GM12801 (cell line): ENCODE data around the gene AUH.

Experiments
- CTCF ChIP-seq: IDR thresholded peaks from one replicate; pipeline ENCODE4 v1.5.1; 2011; ENCODE audit warnings: control low read depth; ENCODE audit not compliant: insufficient read length; ENCODE audit errors: extremely low read depth

The AUH gene

GRCh38 chr9:91202736-91203283 lies 158.9 kb downstream of the AUH start:
- TF ChIP-seq CTCF = no peak

GRCh38 chr9:91200692-91201336 lies 160.9 kb downstream of the AUH start:
- TF ChIP-seq CTCF = no peak

GRCh38 chr9:91199739-91200497 lies 161.8 kb downstream of the AUH start:
- no peak for TF ChIP-seq CTCF

DNA sequence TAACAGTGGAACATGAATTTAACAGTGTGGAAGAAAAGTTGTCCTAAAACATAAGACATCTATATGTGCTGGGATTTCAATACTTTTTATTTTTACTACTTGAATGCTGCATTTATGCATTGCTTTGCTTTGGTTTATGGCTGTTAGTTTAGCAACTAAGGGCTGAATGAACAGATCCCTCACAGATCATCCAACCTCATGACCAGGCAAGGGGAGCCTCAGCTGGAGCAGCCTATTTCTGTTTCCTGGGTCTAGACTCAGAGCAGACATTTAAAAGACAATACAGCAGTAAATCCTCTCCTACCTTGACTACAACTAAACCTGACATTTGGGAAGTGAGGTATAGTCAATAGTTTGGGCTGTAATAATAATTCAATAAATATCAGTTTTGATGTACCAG lies 163.3 kb downstream of the AUH start:
- TF ChIP-seq CTCF = no peak

DNA sequence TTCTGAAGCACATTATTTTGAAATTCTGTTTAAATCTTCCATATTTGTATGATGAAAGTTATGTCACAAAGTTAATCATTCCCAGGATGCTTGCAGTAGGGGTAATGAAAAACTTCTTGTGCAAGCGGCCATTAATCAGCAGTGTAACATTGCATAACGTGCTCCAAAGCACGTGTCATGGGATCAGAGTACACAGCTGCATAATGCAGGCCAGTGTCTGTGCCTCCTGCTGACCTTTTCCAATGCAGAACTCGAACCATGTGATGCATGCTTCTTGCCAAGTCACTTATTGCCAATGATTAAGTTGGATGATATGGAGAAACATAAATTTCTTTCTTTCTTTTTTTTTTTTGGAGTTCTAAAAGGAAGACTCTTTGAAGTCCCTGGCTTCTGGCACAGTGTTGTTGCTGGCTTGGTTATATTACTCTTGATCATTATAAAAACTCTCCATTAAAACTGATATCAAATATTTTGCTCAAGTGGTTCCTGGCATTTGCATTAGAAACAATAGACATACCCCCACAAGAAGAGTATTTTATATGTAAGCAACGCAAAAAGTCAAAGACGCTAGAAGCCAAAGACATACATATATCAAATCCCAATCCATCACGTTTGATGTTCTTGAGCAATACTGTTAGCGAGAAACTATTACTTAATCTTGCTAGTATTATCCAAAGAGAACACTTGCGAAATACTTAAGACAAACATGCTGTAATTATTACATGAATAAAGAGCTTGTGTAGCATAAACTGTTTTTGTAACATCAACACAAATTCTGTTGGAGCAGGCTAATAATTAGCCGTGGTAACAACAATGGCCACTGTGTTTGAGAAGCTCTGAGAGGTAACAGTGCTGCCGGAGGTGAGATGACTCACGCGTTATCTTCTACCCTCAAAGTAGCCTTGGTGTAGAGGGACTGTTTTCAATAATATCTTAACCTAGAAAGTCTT lies 164.2 kb downstream of the AUH start:
- TF ChIP-seq CTCF = no peak

GRCh38 chr9:91196103-91196950 lies 165.4 kb downstream of the AUH start:
- TF ChIP-seq CTCF = no peak
